Non-pigmented ciliary epithelial cell (primary cell): Measurements from ENCODE around the gene IFNGR1.
"Not testable (repeated sequence)": the region's sequence is repeated elsewhere in the genome, so short reads cannot be mapped to it uniquely, and the experiment has no call there.

Source experiments
- DNase-seq: peaks from one replicate; pipeline ENCODE4 v3.0.0-alpha.2; 2010; ENCODE audit warnings: low read depth

The IFNGR1 gene

DNA sequence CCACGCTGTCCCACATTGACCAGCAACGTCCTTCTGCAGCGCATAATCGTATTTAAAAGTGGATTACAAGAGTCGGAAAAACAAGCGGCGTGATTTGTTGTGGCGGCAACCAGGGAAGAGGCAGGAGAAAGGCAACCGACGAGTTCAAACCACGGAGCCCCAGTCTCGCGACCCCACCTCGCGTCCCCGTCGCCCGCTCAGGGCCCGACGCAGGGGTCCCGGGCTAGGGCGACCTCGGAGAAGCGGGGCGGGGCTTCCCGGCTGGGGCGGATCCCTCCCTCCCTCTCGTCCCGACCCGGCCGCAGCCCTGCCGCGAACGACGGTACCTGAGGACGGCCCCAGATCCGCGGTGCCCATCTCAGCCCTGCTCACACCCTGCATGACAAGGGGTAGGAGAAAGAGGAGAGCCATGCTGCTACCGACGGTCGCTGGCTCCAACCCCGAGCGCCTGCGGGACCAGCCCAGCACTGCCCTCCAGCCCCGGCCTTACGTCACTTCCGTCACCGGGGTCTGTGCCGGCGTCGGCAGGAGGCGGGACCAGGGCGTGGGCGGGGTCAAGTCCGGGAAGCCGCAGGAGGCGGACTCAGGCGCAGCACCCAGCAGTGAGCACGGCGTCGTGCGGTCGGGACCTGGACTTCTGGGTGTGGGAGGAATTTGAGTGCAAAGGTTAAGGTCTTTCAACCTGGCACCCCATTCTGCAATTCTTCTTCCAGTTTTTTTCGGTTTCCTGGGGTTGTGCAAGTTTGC, at the start of gene IFNGR1:
Gene IFNGR1 (minus strand): TSS at position 469 of the 747 bp plus-strand sequence. CDS start 58 bp downstream, at position 411.
- DNase-seq: no peak

DNA sequence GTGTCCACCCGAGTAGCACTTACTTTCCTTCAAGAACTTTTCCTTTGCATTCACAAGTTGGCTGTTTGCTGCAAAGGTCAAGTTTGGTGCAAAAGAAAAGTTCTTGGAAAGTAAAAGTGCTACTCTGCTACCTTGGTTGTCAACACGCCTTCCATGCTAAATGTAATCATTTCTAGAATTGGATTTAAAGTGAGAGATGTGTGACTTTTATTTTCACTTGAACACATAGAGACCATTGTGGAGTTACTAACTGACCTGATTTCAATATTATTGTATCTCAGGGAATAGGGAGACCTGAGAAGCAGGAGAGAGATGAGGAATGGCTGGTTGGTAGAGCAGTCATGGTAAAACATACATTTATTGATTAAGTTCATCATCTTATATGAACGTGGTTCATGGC, 49.7 kb upstream of the IFNGR1 start:
- DNase-seq: no peak

DNA sequence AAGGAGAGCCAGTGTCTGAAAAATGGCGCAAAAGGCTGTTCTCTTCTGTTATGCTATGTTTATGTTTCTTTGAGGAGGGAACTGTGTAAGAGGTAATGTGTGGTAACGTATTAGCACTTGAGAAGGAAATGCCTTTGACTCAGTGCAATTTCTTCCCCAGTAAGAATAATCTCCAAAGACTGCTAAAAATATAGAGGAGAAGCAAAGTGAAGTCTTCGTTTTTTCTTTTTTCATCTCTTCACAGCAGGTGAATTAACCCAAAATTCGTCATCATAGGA, 47.1 kb upstream of the IFNGR1 start:
- DNase-seq: no peak

DNA sequence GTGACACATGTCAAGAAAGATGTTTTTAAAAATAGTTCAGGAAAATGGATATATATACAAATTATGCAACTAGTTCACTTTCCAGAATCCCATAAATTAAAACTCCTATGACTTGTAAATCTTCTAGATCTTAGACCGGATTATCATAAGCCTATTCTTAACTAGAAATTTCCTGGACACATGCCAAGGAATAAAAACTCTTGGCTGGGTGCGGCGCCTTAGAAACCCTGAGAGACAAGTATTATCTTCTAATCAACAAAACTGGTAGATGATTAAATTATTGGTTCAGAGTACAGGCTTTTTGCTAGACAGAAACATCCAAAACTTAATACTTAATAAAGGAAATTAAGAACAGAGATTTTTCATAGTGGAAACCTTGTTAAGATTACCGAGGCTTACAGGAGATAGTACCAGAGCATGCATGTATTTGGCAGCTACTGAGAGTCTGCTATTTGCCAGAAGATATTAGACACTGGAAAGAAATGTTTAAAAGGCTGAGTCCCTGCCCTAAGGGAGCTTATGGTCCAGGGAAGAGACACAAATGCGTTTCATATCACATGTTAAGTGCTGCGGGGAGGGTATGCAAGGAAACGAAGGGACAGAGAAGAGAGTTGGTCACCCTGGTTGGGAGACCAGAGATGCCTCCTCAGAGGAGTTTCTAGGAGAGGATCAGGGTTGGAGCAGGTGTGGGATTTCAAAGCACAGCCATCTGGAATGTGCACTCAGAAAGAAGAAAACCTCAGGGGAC, 46.5 kb upstream of the IFNGR1 start:
- no peak for DNase-seq

DNA sequence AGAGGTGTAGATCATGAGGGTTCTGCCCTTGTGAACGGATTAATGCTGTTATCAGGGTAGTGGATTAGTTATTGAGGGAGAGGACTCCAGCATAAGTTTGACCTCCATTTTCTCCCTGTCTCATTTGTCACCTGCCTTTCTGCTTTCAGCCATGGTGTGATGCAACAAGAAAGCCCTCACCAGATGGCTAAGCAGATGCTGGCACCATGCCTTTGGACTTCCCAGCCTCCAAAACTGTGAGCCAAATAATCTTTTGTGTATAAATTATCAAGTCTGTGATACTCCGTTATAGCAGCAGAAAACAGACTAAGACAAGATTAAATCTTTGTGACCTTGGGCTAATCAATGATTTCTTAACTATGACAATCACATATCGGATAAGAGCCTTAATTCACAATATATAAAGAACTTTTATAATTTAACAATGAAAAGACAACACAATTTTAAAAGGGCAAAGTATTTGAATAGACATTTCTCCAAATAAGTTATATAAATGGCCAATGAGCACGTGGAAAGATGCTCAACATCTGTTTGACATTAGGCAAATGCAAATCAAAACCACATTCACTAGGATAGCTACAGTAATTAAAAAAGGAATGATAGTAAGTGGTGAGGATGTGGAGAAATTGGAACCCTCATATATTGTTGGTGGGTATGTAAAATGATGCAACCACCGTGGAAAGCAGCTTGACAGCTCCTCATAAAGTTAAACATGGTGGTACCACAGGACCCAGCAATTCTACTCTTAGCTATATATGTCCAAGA, 45.3 kb upstream of the IFNGR1 start:
- no peak for DNase-seq

DNA sequence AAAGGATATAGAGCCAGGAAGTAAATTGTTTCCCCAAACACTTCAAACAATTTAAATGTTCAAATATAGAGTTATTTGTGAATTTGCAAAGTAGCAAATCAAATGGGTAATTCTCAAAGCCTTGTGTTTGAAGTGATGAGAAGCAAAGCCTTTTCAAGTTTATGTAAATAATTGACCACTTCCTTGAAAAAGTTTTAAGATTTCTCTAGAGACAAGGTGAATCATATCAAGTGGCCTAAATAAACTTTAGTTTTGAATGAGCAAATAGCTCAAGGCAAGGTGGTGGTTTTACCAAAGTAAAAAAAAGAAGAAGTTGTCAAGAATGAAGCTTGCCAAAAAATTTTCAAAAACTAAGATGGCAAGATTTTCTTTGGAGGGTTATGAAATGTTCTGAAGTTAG, 42.6 kb upstream of the IFNGR1 start:
- DNase-seq: no peak

DNA sequence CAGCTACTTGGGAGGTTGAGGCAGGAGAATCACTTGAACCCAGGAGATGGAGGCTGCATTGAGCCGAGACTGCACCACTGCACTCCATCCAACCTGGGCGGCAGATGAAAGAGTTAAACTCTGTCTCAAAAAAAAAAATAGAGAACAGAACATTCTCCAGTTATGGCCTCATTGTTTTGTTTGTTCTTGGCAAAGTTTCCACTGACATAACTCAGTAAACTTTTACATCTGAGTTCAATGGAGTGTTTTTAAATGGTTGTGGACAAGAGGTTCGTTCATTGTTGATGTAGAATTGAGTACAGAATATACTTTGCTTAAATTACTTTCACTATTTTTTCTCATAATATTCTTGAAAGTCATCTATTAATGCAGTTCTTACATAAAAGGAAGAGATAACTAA, 42.2 kb upstream of the IFNGR1 start:
- DNase-seq: no peak

DNA sequence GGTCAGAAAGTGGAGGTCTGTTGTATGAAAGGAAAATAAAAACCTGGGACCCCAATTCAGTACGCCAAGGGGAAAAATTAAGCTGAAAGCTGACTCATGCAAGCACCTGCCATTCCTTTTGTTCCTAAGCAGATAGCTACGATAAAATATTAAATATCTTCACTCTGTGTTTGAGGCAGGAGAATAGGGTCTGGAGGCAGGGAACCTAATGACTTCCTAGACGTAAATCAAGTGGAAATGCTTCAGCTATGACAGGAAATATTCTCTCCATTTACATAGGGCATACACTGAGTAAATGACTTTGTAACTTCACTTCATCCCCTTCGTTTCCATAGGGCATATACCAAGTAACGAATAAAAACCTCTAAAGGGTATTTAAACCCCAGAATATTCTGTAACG, 41.0 kb upstream of the IFNGR1 start:
- DNase-seq: no peak

DNA sequence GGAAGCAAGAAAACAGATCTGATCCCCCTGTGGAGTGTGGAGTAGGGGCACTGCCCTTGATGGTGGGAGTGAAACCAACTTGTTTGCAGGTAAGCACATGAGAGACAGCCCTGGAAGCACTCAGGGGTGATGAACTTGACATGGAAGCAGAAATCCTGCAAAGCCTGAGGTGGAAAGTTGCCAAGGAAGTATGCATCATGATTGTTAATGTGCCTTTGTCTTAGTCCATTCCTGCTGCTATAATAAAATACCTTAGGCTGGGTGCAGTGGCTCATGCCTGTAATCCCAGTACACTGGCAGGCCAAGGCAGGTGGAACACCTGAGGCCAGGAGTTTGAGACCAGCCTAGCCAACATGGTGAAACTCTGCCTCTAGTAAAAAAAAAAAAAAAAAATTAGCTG, 40.2 kb upstream of the IFNGR1 start:
- DNase-seq: no peak

DNA sequence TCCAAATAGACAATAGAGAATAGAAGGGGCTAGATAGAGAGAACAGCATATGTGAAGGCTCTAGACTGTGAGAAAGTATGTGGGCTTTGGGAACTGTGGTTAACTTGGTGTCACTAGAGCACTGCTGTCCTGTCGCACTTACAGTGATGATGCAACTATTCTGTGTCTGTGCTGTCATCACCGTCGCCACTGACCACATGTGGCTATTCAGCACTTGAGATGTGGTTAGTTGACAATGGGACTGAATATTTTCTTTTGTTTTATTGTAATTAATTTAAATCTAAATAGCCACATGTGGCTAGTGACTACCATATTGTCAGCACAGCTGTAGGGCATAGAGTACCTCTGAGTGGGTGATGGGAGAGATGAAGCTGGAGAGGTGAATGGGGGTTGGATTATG, 39.0 kb upstream of the IFNGR1 start:
- DNase-seq: no peak

DNA sequence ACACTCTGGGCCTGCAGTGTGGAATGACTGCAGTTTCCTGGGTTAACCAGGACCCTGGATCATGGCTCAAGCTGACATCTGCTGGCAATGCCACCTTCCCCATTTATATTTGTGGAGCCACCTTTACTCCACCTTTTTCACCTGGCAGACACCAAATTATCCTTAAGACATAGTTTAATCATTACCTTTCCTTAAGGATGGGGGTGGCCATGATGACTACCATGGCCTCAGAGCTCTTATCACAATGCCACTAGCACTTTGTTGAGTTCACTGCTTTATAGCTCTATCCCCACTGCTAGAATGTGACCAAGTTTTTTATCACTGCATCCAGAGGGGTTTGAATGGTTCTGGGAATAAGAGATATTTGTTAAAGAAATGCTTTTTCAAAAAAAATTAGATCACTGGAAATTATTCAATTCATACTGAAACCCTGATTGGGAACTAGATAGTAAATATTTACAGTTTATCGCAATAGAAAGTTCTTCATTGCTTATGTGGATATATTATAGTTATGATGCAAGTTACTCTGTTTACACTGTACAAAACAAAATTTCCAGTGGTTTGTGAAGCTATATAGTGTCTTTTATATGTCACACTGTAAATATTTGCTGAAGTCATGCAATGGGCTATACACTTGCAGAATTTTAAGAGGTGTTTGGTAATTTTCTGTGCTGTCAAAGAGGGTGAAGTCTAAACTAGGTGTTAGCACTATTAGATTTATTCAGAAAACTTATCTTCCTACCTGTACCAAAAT, 37.3 kb upstream of the IFNGR1 start:
- DNase-seq: no peak

DNA sequence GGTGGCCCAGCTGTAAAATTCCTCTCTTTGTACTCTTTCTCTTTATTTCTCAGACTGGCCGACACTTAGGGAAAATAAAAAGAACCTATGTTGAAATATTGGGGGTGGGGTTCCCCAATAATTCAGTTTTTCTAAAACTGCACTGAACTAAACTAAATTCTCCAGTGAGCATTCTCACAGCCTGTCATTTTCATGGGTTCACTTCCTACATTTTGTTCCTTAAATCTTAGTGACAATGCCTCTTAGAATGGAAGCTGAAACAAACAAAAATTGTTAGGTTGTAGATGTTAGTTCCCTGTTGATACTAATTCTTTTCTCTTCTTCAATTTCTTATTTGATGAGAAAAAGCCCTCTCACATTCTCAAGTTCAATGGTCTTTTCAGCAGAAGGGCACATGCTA, 35.8 kb upstream of the IFNGR1 start:
- DNase-seq: no peak

DNA sequence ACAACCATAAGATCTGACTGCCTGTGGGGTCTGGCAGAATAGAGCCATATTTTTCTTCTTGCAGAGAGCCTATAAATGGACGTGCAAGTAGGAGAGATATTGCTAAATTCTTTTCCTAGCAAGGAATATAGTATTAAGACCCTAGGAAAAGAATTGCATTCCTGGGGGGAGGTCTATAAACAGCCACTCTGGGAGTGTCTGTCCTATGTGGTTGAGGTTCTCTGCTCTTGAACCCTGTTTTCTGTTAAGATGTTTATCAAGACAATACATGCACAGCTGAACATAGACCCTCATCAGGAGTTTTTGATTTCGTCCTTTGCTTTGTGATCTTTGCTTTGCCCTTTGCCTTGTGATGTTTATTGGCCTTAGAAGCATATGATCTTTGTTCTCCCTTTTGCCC, 35.2 kb upstream of the IFNGR1 start:
- not testable (repeated sequence) for DNase-seq

DNA sequence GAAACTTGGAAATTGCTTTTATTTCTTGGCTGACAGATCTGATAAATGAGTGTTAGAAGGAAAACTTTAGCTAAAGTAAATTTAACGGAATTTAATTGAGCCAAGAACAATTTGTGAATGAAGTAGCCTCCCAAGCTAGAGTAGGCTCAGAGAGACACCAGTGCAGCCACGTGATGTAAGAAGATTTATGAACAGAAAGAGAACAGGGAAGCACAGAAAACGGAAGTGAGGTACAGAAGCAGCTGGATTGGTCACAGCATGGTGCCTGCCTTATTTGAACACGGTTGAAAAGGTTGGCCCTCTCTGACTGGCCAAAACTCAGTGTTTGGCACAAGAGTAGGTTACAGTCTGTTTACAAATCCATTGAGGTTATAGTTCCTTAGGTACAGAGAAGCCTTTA, 29.5 kb upstream of the IFNGR1 start:
- DNase-seq: no peak

DNA sequence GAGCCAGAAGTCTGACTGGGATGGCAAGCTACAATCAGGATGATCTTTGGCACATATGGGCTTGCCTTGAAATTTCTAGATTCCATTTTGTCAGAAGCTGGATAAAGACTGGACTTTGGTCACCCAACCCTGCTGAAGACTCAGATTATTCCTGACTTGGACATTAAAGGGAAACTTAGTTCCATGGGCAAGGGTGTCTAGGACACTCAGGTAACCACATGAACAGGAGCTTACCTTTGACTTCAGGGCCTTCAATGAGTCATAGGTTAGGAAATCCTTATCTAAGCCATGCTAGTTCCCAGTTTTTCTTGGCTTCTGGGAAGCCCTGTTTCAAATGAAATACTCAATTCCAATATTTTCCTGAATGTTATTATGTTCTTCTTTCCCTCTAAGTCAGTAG, 28.5 kb upstream of the IFNGR1 start:
- no peak for DNase-seq

DNA sequence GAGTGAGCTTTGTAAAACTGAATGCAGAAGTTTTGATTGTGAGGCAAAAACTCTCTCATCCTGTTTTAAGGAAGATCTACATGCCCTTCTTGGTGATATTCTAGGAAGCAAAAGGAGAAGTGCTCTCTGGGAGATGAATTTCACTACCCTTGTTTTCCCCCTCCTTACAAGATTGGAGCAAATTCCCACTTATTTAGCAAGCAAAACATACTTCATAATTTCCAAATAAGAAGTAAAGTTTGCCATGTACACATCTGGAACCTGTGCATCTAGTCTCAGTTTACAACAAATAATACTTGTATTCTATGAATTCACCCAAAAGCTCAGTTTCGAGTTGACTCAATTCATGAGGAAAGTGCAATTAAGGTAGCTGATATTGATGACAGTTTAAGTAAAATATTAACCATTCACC, 27.6 kb upstream of the IFNGR1 start:
- DNase-seq: no peak

DNA sequence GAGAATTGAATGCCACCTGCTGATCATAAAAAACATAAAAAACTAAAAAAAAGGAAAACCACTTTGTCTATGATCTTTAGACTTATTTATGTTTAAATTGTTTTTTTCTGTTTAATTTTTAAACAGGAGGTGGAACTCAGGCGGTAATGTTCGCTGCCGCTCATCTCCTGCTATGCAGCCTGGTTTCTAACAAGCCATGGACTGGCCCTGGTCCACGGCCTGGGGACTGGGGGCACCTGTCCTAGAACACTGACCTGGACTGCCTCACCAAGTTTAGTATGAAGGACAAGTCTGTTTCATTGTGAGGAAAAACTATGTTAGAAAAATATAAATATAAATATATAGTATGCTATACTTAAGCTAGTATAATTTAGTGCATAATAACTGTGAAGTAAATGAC, 27.0 kb upstream of the IFNGR1 start:
- DNase-seq: no peak

DNA sequence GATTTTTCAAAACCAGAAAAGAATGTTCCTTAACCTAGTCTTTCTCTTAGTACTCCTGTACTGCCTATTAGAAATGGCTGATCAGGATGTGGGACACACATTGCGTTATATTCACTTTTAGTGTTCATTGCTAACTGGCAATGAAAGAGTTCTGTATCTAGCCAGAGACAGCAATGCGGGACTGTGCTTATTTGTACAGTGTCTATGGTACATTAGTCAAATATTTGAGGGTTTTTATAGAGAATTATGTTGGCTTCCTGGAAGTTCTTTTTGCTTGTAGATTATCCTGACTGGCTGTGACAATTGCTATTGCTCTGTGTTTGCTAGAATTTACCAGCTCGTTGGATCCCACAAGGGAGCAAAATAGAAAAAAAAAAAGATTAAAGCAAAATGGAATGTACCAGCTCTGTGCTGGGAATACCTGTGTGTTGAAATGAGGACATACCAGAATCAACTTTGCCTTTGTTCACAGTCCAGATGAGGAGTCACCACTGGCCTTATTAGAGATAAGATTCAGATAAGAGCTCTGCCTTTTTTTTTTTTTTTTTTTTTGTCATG, 22.4 kb upstream of the IFNGR1 start:
- DNase-seq: no peak

DNA sequence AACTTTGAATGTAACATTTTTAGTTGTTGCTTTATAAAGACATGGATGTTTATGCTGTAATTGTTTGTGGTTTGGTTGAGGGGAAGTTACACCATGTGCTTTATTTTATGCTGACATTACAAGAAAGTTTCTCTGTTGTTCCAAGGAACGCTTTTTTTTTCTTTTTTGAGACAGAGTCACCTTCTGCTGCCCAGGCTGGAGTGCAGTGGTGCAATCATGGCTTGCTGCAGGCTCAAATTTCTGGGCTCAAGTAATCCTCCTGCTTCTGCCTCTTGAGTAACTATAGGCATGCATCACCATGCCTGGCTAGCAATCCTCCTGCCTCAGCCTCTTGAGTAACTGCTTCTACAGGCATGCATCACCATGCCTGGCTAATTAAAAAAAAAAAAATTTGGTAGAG, 21.0 kb upstream of the IFNGR1 start:
- no peak for DNase-seq

DNA sequence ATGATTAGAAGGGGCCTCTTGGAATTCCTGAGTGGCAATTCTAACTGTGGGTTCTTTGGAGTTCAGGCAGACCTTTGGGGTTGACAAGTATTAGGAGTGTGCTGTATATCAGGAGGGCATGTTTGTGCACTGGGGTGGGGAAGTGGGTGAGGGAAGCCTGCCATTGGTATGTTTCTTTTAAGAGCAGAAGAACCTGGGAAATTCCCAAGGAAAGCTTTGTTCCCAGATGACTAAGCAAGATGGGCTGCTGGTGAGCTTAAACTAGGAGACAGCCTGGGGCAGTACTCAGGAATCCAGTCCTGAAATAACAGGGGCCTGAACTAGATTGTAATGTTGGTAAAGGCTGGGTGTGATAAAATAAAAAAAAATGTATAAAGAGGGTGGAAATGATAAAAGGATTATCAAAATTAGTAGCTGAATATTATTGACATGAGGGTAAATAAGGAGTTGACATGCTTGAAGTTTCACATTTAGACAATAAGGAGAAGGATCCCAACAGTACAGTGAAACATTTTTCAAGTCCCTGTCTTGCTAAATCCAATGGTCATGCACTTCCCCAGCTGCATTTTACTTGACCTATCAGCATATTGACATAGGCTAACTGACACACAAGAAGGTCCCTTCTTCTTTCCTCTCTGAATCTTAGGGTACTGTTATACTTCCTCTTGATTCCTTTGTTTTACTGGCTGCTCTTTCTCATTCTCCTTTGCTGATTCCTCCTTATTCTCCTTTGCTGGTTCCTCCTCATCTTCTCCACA, 18.4 kb upstream of the IFNGR1 start:
- no peak for DNase-seq

DNA sequence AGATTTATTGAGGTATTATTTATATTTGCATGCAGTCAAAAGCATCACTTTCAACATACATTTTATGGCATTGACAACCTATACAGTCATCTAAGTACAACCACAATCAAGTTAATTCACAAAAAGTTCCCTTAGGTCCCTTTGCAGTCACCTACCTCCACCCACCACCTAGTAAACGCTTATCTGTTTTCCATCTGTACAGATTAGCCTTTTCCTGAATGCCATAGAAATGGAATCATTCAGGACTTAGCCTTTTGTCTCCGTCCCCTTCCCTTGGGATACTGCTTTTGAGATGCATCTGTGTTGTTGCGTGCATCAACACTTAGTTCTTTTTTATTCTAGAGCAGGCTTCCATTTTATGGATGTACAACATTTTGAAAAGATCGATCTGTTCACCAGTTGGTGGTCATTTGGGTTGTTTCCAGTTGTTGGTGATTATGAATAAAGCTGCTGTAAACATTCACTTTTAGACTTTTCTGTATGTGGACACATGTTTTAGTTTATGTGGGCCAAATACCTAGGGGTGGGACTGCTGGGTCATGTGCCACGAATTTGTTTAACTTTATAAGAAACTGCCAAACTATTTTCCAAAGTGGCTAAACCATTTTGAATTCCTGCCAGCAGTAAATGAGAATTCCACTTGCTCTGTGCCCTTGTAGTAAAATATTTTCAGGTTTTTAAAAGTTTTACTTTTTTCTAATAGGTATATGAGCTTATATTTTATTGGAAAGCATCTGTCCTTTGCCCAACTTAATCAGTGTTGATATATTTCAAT, 17.6 kb upstream of the IFNGR1 start:
- DNase-seq: no peak
